Measurements from ENCODE around the gene VWA3B. TPM values are rescaled to one million over a fixed set of nuclear protein-coding genes. Genes with fewer than 3 reads are reported as not detected.
A peak's percentile ranks its signal among the peaks of the same experiment; 100 is the strongest.
"Not testable (repeated sequence)": the region's sequence is repeated elsewhere in the genome, so short reads cannot be mapped to it uniquely, and the experiment has no call there.

The VWA3B gene
- polyA plus RNA-seq, 3 donors = not detected

DNA sequence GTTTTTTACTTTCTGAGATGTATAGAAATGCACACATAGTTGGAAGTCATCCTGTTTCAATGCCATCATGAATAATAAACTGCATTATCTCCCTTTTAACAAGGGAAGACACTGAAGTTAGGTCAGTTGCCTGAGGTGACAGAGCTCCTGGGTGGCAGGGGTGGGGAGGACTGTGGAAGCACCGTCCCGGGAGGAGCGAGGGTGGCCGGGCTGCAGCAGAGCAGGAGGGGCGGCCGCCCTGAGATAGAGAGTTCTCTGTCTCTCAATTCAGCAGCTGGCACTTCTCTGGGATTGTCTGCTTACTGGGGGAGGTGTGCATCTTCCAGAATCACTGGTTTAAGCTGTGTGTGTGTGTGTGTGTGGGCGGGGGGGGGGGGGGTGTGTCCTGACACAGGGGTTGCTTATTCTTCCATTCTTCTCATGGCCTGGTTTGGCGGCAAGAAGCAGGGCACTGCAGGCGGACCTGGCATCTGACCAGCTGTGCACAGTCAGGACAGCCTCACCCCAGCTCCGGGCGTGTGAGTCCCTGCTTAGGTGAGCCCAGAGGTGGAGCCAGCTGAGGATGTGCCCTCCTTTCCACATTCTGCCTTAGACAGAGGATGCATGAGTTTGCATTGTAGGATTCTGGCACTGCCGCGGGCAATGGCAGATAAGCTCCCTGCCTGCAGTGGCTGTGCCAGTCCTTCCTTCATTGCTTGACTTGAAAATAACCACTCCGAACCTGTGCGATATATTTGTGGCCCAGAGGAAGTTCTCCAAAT, 40.4 kb downstream of the VWA3B start:
- Histone ChIP-seq H3K27me3 (ENCODE audit: control insufficient read depth in 2 of 2, insufficient read depth in 2 of 2, low read length in 2 of 2) (peaks cover 0 to 5% of the 10 kb centered on the region in 2 donors), H3K4me2 (replicated peaks; ENCODE audit: extremely low read depth, low read length, poor library complexity, severe bottlenecking) (no peak overlapping the region), H3K4me1 (ENCODE audit: control insufficient read depth in 1 of 2, insufficient read depth in 2 of 2, low read length in 2 of 2) (peaks cover 8 to 10% of the 10 kb centered on the region in 2 donors), H3K4me3 (replicated peaks in 1 of 3; ENCODE audit: low read depth in 2 of 3, low read length in 3 of 3) (no peak overlapping the region), H3K9me3 (replicated peaks in 1 of 2; ENCODE audit: control insufficient read depth in 1 of 2, insufficient read depth in 1 of 2, low read length in 2 of 2) (no peaks in the 10 kb centered on the region), H3K36me3 (replicated peaks in 1 of 2; ENCODE audit: control insufficient read depth in 1 of 2, insufficient read depth in 2 of 2, low read length in 2 of 2) (no peaks in the 10 kb centered on the region), H3K79me2 (ENCODE audit: insufficient read depth, low read length) (no peaks in the 10 kb centered on the region), H4K20me1 (ENCODE audit: insufficient read depth, low read length) (no peaks in the 10 kb centered on the region), H3K9ac (ENCODE audit: insufficient read depth, low read length, poor library complexity, severe bottlenecking) (no peak overlapping the region), H3K27ac (ENCODE audit: low read depth in 1 of 2, low read length in 2 of 2) (no peak overlapping the region), H2AFZ (ENCODE audit: insufficient read depth, low read depth, low read length, poor library complexity, severe bottlenecking) (no peak overlapping the region)
- no peak for DNase-seq
- intact Hi-C loops (cut with micrococcal nuclease) = no loop called here
- 90% methylated on average over 7 of the region's 15 CpGs for WGBS (ENCODE audit: insufficient coverage)
- Mint-ChIP-seq H3K27ac (peak overlapping the region in 1 of 7 donors; percentile 74), H3K4me3 (no peak overlapping the region), H3K36me3 (no peaks in the 10 kb centered on the region), H3K27me3 (ENCODE audit: low read depth in 3 of 3) (peaks cover 12 to 22% (median 14%) of the 10 kb centered on the region in 3 donors), H3K4me1 (peaks cover 19% of the 10 kb centered on the region), H3K9me3 (peaks cover 0 to 3% (median 0%) of the 10 kb centered on the region in 7 donors)
- TF ChIP-seq, protein P1, sequence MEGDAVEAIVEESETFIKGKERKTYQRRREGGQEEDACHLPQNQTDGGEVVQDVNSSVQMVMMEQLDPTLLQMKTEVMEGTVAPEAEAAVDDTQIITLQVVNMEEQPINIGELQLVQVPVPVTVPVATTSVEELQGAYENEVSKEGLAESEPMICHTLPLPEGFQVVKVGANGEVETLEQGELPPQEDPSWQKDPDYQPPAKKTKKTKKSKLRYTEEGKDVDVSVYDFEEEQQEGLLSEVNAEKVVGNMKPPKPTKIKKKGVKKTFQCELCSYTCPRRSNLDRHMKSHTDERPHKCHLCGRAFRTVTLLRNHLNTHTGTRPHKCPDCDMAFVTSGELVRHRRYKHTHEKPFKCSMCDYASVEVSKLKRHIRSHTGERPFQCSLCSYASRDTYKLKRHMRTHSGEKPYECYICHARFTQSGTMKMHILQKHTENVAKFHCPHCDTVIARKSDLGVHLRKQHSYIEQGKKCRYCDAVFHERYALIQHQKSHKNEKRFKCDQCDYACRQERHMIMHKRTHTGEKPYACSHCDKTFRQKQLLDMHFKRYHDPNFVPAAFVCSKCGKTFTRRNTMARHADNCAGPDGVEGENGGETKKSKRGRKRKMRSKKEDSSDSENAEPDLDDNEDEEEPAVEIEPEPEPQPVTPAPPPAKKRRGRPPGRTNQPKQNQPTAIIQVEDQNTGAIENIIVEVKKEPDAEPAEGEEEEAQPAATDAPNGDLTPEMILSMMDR (IDR thresholded peaks at IDR 0.05) = no peak

DNA sequence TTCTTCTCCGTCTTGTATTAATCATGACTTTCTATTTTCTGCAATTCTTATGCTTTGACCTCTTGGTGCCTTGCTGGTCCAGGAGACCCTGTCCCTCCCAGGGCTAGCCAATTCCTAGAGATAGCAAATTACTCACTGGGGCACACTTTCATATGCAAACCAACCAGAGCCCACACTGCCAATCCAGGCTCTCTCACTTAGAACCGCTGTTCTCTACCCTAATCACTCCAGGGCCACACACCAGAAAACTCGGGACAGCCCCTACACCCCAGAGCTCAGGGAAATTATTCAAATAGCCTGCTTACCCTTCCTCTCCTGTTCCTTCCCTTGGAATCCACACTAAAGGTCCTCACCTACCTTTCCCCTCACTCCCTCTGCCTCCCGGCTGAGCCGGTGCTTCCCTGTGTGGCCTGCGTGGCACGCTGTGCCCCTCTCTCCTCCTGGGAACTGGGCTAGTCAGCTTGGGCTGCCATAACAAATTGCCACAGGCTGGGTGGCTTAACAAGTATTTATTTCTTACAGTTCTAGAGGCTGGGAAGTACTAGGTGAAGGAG, 41.7 kb downstream of the VWA3B start:
- no peaks in the 10 kb centered on the region for H3K36me3 Mint-ChIP-seq
- peaks cover 9 to 24% (median 10%) of the 10 kb centered on the region in 3 donors for H3K27me3 Mint-ChIP-seq (ENCODE audit: low read depth in 3 of 3)
- Histone ChIP-seq H4K20me1 (ENCODE audit: insufficient read depth, low read length) (no peaks in the 10 kb centered on the region), H3K79me2 (ENCODE audit: insufficient read depth, low read length) (no peaks in the 10 kb centered on the region), H3K27me3 (ENCODE audit: control insufficient read depth in 2 of 2, insufficient read depth in 2 of 2, low read length in 2 of 2) (peaks cover 0 to 5% of the 10 kb centered on the region in 2 donors), H3K4me2 (replicated peaks; ENCODE audit: extremely low read depth, low read length, poor library complexity, severe bottlenecking) (no peak overlapping the region), H3K9ac (ENCODE audit: insufficient read depth, low read length, poor library complexity, severe bottlenecking) (no peak overlapping the region), H3K9me3 (replicated peaks in 1 of 2; ENCODE audit: control insufficient read depth in 1 of 2, insufficient read depth in 1 of 2, low read length in 2 of 2) (no peaks in the 10 kb centered on the region), H3K4me3 (replicated peaks in 1 of 3; ENCODE audit: low read depth in 2 of 3, low read length in 3 of 3) (no peak overlapping the region), H3K27ac (ENCODE audit: low read depth in 1 of 2, low read length in 2 of 2) (no peak overlapping the region), H3K4me1 (ENCODE audit: control insufficient read depth in 1 of 2, insufficient read depth in 2 of 2, low read length in 2 of 2) (peaks cover 3% of the 10 kb centered on the region in 2 donors), H3K36me3 (replicated peaks in 1 of 2; ENCODE audit: control insufficient read depth in 1 of 2, insufficient read depth in 2 of 2, low read length in 2 of 2) (no peaks in the 10 kb centered on the region), H2AFZ (ENCODE audit: insufficient read depth, low read depth, low read length, poor library complexity, severe bottlenecking) (no peak overlapping the region)
- 95% methylated on average over 3 of the region's 7 CpGs for WGBS (ENCODE audit: insufficient coverage)
- H3K27ac Mint-ChIP-seq = peak overlapping the region in 2 of 7 donors; percentile 6 to 20
- H3K4me1 Mint-ChIP-seq = peaks cover 16% of the 10 kb centered on the region
- no peak for DNase-seq
- H3K4me3 Mint-ChIP-seq = peak overlapping the region in 1 of 2 donors; percentile 53
- peaks cover 0 to 3% (median 0%) of the 10 kb centered on the region in 7 donors for H3K9me3 Mint-ChIP-seq
- intact Hi-C loops (cut with micrococcal nuclease) = no loop called here
- TF ChIP-seq, protein P1 (IDR thresholded peaks at IDR 0.05) = no peak

- not testable (repeated sequence) for H3K79me2 ChIP-seq (ENCODE audit: insufficient read depth, low read length); H3K36me3 Mint-ChIP-seq; H3K27ac Mint-ChIP-seq; H3K27ac ChIP-seq (ENCODE audit: low read depth in 1 of 2, low read length in 2 of 2); H3K27me3 ChIP-seq (ENCODE audit: control insufficient read depth in 2 of 2, insufficient read depth in 2 of 2, low read length in 2 of 2); H2AFZ ChIP-seq (ENCODE audit: insufficient read depth, low read depth, low read length, poor library complexity, severe bottlenecking); H3K36me3 ChIP-seq (replicated peaks in 1 of 2; ENCODE audit: control insufficient read depth in 1 of 2, insufficient read depth in 2 of 2, low read length in 2 of 2); H3K4me2 ChIP-seq (replicated peaks; ENCODE audit: extremely low read depth, low read length, poor library complexity, severe bottlenecking); H3K4me3 Mint-ChIP-seq; H3K4me3 ChIP-seq (replicated peaks in 1 of 3; ENCODE audit: low read depth in 2 of 3, low read length in 3 of 3); H4K20me1 ChIP-seq (ENCODE audit: insufficient read depth, low read length); H3K9me3 Mint-ChIP-seq; H3K9ac ChIP-seq (ENCODE audit: insufficient read depth, low read length, poor library complexity, severe bottlenecking); H3K9me3 ChIP-seq (replicated peaks in 1 of 2; ENCODE audit: control insufficient read depth in 1 of 2, insufficient read depth in 1 of 2, low read length in 2 of 2); DNase-seq
- WGBS (ENCODE audit: insufficient coverage) = no CpG with 5 or more reads among the region's 5 CpGs
- peaks cover 25% of the 10 kb centered on the region for H3K4me1 Mint-ChIP-seq
- peaks cover 12 to 15% of the 10 kb centered on the region in 2 donors for H3K4me1 ChIP-seq (ENCODE audit: control insufficient read depth in 1 of 2, insufficient read depth in 2 of 2, low read length in 2 of 2)
- H3K27me3 Mint-ChIP-seq (ENCODE audit: low read depth in 3 of 3) = peaks cover 3 to 17% (median 10%) of the 10 kb centered on the region in 3 donors
- intact Hi-C loops (cut with micrococcal nuclease) = loop anchor here (5.0 kb wide), 2 partner anchors 38 to 118 kb away; no protein-coding TSS in a partner anchor
Observed at GRCh38 chr2:98130073-98130472, 43.1 kb downstream of the VWA3B start.

Measured in CD14-positive monocyte (primary cell).